Measurements from ENCODE around the gene ARMC12.

DNA sequence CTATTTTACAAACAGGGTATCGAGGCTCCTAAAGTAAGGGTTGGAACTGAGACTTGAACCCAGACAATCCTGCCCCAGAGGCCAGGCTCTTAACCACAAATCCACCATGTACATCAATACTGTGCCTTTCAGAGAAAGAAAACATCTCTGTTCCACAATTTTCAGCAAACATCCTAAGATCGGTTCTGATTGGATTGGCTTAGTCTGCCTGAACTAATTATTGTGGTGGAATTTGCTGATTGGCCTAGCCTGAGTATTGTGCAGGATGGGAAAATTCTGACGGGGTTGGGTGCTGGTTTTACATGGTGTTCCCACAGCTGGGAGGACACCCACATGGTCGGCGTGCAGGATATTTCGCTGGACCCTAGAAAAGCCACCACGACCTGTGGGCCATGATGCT lies 43.9 kb downstream of the ARMC12 start, which contains the start of gene CLPSL1:
- no peak for TF ChIP-seq CTCF (optimal IDR thresholded peaks at IDR 0.05 in 1 of 3, IDR thresholded peaks at IDR 0.05 in 1 of 3, conservative IDR thresholded peaks at IDR 0.05 in 1 of 3; ENCODE audit: extremely low read depth in 1 of 3, insufficient read depth in 2 of 3, low read length in 3 of 3)
- no peak for TF ChIP-seq EZH2 (IDR thresholded peaks at IDR 0.05; ENCODE audit: low read length)
